CD4-positive, alpha-beta T cell treated with Interleukin-2 at 100 ng/mL for 4 hours (primary cell): ENCODE results near the gene AMBP.
"Not testable (repeated sequence)": the region's sequence is repeated elsewhere in the genome, so short reads cannot be mapped to it uniquely, and the experiment has no call there.

Experiments
- DNase-seq: peaks from one replicate; pipeline ENCODE4 v3.0.0-alpha.2; 2020; ENCODE audit warnings: low spot score

AMBP gene

DNA sequence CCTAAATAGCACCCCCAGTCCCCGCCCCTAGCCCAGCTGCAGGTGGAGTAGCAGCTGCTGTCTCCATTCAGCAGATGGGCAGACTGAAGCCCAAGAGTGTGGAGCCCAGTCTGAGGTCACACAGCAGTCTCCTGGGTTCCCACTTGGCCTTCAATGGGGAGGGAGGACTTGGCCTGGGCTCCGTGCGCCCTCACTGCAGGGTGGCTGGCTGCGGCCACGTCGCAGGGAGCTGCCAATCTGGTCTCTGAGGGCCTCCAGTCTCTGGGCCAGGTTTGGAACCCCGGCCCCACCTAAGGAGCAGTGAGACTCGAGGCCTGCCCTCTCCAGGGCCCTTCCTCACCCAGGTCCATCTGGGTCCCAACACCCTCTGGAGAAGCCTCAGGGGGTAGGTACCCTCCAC, 13.6 kb upstream of the AMBP start:
- DNase-seq, result no peak

DNA sequence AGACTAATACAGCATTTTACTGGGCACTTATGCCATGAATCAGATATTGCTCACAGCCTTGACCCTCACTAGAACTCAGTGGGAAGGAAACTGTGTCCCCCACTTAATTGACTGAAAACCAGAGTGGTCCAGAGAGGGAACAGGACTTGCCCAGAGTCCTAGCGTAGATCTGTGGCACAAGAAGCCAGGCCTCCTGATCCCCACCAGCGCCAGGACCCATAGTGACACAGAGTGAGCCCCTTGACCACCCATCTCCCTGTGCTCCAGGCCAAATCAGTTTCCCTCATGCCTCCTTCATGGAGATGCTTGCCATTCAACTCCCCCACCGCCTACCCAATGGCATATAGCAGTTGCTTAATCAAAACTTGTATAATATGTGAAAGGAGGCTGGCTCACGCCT, 12.7 kb upstream of the AMBP start:
- no peak for DNase-seq

DNA sequence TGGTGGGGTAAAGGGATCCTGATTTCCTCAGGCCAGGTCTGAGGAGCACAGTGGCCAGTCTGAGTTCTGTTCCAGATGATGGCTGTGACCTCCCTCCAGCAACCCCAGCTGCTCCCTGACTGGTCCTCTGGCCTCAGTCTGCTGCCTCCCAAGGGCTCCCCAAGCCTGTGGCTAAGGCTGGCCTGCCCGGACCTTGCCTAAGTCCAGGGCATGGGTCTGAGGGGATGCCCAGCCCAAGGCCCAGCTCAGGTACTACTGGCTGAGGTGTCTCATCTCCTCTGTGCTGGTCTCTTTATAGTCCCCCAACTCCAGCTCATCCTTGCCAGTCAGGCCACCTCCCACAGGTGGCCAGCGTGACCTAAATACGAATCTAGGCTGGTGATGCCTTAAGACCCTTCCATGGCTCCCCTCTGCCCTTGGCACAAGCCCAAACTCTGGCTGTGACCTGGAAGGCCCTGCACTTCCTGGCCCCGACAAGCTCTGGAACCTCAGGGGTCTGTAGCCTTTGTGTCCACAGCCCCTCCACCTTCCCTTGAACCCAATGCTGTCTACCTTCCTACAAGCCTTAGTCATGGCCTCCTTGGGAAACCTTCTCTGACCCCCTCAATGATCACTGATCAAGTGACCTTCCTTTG, 11.2 kb upstream of the AMBP start:
- no peak for DNase-seq

DNA sequence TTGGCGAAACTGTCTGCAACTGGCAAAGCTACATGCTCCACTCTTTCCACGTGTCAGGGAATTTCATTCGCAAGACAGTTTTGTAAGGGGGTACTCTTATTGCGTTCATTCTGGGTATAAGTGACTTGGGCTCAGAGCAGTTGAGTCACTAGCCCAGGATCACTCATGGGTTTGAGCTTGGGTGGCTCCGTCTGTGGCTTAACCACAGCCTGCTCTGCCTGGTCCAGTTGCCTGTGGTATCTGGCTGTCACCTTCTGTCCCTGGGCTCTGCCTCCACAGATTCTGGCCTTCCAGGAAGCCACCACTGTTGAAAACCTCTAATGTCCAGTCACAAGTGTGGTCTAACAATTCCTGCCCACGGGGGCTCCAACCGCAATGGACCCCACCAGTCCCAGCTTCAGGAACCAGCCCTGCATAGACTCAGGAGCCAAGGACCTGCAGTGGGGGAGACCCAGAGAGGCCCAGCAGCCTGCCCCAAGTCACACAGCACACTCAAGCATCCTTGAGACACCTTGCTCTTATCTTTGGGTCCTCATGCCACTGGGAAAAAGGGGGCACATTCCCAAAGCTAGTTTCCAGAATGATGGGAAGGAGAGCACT, 10.6 kb upstream of the AMBP start:
- DNase-seq, result no peak

DNA sequence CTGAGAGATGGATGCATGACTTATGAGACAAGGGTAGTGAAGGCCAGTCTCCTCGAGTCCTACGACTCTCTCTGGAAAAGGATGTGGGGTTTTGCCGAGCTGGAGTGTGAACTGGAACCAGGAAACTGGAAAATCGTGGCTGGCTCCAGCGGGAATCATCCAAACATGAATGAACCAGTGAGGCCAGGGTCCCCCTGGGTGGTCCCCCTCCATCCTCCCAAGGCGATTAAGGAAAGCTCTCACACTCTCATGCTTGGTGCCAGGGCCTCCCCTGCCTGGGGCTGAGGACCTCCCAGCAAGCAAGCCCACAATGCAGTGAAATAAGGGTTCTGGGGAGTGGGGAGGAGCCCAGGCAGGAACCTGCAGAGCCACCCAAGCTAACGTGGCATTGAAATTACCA, 9.6 kb upstream of the AMBP start:
- no peak for DNase-seq

DNA sequence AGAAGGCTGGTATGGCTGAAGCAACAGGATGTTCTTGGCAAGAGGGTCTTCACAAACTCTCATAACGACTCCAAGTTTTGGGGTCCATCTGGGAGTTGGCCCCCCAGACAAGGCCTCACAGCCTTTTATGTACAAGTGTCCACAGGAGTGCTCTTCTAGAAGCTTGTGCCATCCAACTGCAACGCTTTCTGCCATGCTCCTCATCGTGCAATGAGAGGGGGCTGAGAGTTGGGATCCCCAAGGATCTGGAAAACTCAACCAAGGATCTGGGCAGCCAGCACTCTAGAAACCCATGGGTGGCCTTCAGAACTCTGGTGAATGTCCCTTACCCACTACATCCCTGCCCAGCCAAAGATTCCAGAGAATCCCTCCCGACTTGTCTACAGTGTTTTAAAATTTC, 8.5 kb upstream of the AMBP start:
- DNase-seq, result no peak

DNA sequence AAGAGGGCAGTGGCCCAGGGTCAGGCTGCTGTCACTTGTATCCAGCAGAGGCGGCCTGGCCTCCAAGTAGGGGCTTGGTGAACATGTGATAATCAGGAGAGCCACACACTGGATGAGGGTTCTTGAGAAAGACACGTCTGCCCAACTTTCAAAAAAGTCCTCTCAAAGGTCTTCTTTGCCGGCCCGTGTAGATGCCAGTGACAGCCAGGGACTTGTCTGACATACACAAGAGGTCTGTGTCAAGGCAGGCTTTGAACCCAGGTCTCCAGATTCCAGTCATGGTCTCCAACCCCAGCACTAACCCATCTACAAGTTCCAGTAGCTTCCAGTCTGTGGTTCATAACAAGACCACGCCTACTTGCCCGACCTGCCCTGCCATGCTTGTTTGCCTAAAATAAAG, 7.9 kb upstream of the AMBP start:
- DNase-seq, result no peak

DNA sequence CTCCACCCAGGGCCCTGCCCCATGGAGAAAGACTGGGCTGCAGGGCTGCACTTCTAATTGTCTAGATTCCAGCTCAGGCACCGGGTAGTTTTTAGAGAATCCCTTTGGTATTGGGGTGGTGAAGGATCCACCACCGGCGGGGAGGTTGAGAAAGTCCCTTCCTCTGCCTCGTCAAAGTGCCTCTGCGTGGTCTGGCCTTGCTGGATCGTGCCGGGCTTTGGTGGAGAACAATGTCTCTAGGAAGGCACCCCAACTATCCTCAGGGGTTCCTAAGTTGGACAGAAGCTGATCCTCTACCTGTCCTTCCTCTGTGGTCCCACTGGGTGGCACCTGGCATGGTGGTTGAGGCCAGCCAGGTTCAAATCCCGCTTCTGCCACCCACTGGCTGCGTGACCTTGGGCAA, 7.3 kb upstream of the AMBP start:
- no peak for DNase-seq

DNA sequence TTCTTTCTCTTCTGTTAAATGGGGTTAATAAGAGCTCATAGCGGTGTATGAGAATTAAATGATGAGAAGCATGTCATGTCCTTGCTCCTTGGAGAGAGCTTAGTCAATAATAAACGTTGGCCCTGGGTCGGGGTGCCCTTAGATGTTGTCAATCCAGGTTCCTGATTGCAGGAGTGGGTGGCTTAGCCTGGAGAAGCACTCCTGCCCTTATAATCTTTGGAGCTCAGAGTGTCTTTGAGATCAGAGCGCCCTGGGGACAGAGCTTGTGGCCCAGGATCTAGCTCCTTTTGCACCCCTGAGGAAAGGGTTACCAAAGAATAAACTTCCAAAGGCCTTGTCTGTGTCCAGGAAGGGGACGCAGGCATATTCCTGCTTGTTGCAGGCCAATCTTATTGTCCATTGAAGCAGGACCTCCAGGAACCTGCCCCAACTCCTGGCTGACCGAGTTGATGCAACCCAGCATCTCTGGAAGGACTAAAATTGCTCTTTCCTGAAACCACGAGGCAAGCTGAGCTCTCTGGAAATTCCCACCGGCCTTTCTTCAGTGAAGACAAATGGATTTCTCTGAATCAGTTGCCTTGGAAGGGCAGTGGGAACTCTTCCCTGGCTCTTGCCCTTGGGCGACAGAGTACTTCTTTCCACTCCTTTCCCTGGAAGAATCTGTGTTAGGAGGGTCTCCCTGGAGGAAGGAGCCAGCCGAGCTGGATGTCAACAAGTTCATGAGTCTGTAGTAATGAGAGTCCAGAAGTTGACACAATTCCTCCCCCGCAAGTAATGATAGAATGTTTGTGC, 6.4 kb upstream of the AMBP start:
- DNase-seq, result no peak

DNA sequence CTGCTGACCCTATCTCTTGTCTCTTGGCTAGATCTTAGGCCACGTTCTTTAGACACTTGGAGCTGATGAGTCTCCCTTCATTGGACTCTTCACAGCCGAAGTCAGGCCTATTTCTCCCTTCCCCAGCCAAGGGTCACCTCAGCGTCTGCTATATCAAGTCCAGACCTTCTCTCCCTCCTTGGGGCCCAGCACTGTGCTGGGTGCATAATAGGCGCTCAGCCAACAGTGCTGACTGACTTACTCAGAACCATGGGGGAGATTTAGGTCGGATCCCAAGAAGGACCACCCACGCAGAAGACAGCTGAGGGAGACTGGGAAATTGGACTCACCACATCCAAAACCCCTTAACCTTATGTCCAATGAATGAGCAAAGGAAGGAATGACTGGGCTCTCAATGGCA, 5.6 kb upstream of the AMBP start:
- no peak for DNase-seq

DNA sequence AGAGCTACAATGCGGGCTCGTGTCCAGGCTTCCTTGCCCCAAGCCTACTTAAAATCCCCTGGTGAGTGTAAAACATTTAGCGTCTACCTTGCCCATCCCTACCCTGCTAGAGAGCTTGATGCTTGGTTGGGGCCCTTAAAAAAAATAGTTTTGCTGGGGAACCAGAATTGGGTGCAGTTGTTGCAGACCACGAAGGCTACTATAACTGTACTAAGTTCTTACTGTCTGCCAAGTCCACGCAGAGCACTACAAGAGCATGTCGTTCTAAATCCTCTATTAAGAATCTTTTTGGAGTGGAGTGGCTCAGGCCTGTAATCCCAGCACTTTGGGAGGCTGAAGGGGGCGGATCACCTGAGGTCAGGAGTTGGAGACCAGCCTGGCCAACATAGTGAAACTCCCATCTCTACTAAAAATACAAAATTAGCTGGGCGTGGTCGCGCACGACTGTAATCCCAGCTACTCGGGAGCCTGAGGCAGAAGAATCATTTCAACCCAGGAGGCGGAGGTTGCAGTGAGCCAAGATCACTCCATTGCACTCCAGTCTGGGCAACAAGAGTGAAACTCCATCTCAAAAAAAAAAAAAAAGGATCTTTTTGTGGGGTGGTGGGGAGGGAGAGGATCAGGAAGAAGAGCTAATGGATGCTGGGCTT, 4.8 kb upstream of the AMBP start:
- DNase-seq, result not testable (repeated sequence)

DNA sequence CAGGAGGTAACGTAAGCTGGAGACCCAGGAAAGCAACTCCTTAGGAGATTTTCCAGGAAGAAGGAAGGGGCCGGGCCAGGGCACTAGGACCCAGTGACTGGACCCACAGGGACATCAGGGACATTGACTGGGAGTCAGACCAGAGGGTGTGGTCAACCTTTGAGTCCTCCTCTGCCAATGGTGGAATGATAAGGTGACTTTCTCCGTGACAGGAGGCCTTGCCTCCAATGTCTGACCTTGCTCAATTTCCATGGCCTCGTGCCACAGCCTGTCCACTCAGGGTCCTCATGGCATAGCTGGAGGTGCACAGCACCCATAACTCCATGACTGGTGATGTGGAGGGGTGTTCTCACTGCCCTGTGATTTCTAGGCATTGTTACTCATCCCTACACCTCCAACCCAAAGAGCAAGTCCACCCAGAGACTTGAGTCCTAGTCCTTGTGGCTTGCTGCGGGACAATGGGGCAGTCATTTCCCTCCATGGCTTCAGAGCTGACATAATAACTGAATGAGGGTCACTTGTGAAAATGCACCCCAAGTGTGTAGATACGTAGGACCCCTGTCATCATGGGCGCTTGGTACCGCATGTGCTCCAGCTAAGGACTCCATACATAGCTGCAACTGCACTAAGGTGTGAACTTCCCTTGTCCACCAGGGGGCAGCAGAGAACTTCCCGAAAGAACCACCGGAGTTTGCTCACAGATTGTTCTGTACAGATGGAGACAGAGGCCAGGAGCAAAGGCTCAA, 4.1 kb upstream of the AMBP start:
- DNase-seq, result peak; percentile 75

DNA sequence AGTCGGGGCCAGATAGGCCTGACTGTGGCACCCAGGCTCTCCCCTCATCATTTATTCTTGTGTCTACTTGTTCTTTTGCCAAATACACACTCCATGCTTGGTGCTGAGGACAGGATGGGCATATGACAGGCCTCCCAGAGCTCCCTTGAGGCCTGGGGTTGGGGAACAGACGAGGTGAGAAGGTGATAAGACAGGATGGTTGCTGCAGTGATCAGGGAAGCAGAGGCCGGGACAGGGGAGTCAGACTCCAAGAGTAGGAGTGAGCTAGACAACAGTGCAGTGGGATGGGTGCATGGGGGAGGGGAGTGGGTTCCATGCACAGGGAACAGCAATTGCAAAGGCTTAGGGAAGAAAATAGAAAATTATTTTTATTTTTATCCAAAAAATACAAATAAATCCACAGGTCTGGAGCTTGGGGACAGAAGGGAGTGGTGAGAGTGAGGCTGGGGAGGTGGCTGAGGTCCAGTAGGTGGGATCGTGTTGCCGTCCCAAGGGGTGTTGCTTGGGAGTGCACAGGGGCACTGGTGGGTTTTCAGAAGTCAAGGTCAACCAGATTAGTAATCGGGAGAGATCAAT, 3.4 kb upstream of the AMBP start:
- DNase-seq, result no peak

DNA sequence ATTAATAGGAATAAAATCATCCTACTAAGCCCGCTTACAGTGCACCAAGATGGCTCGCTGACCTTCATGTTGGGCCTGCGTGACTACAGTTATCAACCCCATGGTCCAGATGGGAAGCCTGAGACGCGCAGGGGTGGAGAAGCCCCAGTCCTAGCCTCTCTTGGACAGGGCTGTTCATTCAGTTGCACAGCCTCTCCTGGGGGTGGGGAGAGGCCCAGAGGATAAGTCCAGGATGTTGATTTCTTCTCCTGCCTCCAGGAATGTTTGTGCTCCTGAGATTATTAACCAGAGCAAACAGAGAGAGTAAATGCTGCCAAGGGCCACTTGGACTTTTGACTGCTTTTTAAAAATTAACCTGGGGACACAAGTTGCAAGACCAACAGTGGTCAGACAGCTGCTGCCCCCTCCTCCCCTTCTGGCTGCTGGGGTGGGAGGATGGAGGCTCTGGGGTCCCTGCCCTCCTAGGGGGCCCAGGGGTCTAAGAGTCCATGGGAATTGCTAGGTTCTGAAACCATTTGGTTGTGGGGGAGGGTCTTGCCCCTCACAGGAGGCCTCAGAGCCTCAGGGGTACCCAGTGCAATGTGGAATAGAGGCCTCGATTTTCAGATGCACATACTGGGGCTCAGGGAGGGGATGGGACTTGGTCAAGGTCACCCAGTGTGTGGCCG, 2.8 kb upstream of the AMBP start:
- no peak for DNase-seq

DNA sequence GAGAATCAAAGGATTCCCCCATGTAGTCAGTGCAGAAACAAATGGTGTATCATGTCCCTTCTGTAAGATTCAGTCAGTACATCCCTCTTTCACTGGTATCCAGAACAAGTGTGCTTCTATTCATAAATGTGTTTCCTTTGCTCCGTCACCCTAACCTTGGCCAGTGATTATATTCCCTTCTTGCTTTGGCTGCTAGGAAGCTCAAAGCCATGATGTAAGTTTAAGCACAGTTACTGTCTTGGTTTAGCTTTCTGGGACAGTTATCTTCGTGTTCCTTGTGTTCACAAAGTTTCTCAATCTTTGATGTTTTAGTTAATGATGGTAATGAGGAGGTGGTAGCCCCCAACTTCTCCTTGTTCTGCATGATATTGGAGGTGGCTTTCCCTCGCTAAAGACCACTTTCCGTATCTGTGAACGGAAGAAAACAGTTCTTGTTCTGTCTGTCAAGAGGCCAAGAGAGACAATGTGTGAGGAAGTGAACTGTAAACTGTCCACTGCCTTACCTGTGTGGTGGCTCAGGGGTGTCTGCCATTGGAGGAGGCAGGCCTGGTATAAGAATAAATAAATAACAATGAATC, 2.2 kb upstream of the AMBP start:
- DNase-seq, result no peak

DNA sequence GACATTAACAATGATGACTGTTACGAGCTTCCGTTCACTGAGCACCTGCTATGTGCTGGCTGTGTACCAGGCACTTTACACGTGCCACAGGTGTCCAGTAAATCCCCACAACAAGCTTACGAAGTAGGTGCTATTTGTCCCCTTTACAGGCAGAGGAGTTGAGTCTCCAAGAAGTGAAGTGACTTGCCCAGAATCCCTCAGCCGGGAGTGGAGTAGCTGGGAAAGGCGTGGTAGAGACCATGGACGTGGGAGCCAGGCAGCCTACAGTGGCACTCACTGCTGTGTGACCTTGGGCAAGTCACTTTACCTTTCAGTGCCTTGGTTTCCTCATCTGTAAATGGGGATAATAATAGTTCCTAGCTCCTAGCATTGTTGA, 669 bp upstream of the AMBP start:
- no peak for DNase-seq

DNA sequence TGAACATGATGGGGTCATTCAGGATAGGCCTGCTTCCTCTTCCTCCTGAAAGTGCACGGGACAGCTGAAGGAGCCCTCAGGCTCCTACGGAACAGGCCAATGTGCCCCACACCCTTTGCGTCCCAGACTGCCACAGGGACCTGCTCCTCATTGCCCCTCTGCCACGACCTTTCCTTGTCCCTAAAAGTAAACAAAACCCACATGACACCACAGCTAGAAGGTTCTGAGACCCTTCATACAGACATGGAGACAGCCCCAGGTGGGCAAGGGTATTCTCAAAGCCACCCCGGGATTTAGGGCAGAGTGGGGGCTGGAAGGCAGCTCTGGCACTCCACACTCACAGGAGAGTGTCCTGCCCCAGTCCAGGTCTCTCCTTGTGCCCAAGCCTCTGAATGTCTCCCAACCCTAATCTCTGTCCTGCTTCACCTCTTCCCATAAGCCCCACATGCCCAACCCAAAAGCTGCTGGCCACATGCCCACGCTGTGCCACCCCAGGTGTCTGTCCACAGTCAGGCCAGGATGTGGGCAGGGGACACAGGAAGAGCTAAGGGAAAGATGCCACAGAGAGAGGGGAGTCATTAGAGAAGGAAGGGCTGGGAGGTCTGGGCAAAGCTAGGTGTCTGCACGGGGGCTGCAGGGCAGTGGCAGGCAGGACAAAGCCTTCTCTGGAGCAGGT, 800 bp downstream of the AMBP start:
- no peak for DNase-seq

DNA sequence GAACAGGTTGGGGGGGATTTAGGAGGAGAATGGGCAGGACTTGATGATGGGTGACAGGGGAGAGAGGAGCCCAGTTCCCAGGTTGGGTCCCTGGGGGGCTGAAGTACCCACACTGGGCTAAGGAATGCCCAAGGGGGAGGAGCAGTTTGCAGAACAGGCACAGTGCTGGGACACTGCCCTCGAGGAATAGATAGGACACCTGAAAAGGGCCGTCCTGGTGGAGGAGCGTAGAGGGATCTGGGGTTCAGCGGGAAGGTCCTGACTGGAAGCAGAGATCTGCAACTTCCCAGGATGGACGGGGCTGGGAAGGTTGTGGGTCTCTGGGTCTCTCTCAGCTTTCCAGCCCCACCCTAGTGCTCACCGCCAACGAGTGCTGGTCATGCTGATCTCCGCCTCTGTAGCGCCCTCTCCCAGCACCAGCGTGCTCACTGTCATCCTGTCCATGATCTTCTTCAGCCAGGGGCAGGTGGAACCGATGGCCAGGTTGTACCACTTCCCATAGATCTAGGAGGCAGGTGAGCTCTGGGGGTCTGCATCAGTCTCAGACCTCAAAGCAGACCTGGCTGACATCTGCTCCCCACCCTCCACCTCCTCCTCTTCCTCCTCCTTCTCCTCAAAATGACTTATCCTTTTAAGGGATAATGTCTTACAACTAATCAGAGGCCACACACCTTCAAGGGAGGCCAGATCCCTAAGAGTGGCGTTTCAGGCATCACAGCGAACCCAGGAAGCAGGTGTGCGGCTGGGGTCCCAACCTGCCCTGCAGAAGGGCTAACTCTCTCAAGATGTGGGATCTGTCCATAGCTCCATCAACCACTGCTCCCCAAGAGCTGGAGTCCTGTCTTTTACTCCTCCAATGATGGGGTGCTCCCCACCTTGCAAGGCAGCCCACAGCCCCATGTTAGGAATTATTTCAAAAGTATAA, 1.6 kb downstream of the AMBP start:
- no peak for DNase-seq

DNA sequence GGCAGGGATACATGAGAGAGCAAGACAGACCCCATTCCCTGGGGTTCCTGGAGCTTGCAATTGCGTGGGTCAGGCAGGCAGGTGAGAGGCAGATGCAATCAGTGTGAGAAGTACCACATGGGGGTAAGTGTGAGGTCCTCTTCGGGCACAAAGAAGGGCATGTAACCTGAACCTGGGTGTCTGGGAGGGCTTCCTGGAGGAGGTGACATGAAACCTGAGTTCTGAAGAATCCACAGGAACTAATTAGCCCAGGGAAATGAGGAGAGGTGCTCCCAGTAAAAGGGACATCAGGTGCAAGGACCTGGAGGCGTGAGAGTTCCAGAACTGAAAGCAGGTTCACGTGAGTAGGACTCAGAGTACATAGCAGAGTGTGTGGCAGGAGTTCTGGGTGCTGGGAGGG, 2.5 kb downstream of the AMBP start:
- DNase-seq, result no peak
